Neural progenitor cell (in vitro differentiated cells): ENCODE measurements around the gene NIN. TPM values are rescaled to one million over a fixed set of nuclear protein-coding genes. Genes with fewer than 3 reads are reported as not detected.

Experiments
- DNase-seq: peaks from one replicate; pipeline ENCODE4 v3.0.0-alpha.2; 2016; ENCODE audit warnings: low spot score
- H2AFZ ChIP-seq: fragments of 200-600 bp; sonication (generic); replicated peaks from 2 replicates; pipeline ENCODE4 v1.6.1; 2016; ENCODE audit warnings: antibody characterized with exemption
- H3F3A ChIP-seq: fragments of 200-600 bp; sonication (generic); 2 replicates; pipeline ENCODE4 v1.6.1; 2016; ENCODE audit warnings: antibody characterized with exemption, low read depth
- H3K27ac ChIP-seq: fragments of 200-600 bp; sonication (generic); 2 replicates; pipeline ENCODE4 v1.5.1; 2016; ENCODE audit warnings: mild to moderate bottlenecking
- H3K27me3 ChIP-seq: fragments of 200-600 bp; sonication (generic); 2 replicates; pipeline ENCODE4 v1.6.1; 2016; ENCODE audit warnings: mild to moderate bottlenecking, moderate library complexity
- H3K36me3 ChIP-seq: fragments of 200-600 bp; sonication (generic); 2 replicates; pipeline ENCODE4 v1.5.1; 2016
- H3K4me1 ChIP-seq: fragments of 200-600 bp; sonication (generic); 2 replicates; pipeline ENCODE4 v1.6.1; 2016; ENCODE audit warnings: mixed run types
- H3K4me2 ChIP-seq: fragments of 200-600 bp; sonication (generic); 2 replicates; pipeline ENCODE4 v1.6.1; 2016
- H3K4me3 ChIP-seq: fragments of 200-600 bp; sonication (generic); 2 replicates; pipeline ENCODE4 v1.5.1; 2016
- H3K79me2 ChIP-seq: fragments of 200-600 bp; sonication (generic); 2 replicates; pipeline ENCODE4 v1.6.1; 2016; ENCODE audit warnings: low read depth
- H3K9ac ChIP-seq: fragments of 200-600 bp; sonication (generic); 2 replicates; pipeline ENCODE4 v1.6.1; 2016
- H3K9me3 ChIP-seq: fragments of 200-600 bp; sonication (generic); 2 replicates; pipeline ENCODE4 v1.5.1; 2016; ENCODE audit warnings: low read depth
- H4K20me1 ChIP-seq: fragments of 200-600 bp; sonication (generic); 2 replicates; pipeline ENCODE4 v1.6.1; 2016; ENCODE audit warnings: low read depth
- H3K27ac Mint-ChIP-seq: 3 replicates; pipeline ENCODE4 v1.8.0; 2021; ENCODE audit warnings: mixed read lengths
- H3K27me3 Mint-ChIP-seq: 2 replicates; pipeline ENCODE4 v1.8.0; 2022; ENCODE audit warnings: low read depth, mild to moderate bottlenecking, inconsistent platforms, moderate library complexity, mixed read lengths; ENCODE audit not compliant: insufficient read depth
- H3K36me3 Mint-ChIP-seq: 3 replicates; pipeline ENCODE4 v1.8.0; 2021; ENCODE audit warnings: mixed read lengths
- H3K4me1 Mint-ChIP-seq: 3 replicates; pipeline ENCODE4 v1.8.0; 2021; ENCODE audit warnings: mixed read lengths
- H3K4me3 Mint-ChIP-seq: 3 replicates; pipeline ENCODE4 v1.8.0; 2021; ENCODE audit warnings: mild to moderate bottlenecking, moderate library complexity, mixed read lengths
- H3K9me3 Mint-ChIP-seq: 3 replicates; pipeline ENCODE4 v1.8.0; 2020; ENCODE audit warnings: mixed read lengths
- CTCF ChIP-seq: fragments of 200-600 bp; sonication (generic); IDR thresholded peaks from 2 replicates; pipeline ENCODE4 v1.5.1; 2017; ENCODE audit warnings: antibody characterized with exemption, mild to moderate bottlenecking
- EZH2 ChIP-seq: fragments of 200-600 bp; sonication (generic); IDR thresholded peaks from 2 replicates; pipeline ENCODE4 v1.6.1; 2017; ENCODE audit warnings: antibody characterized with exemption, mild to moderate bottlenecking, moderate library complexity
- EZH2phosphoT487 ChIP-seq: fragments of 200-600 bp; sonication (generic); IDR thresholded peaks from 2 replicates; pipeline ENCODE4 v1.6.1; 2017; ENCODE audit warnings: antibody characterized with exemption
- total RNA-seq: library from RNA; depleted of rRNA; stranded (reverse); fragments of >200 nt; gene quantifications from 2 replicates; pipeline ENCODE4 v1.2.3, GENCODE V29; 2015; ENCODE audit warnings: low replicate concordance

The NIN gene
- total RNA-seq, 1 donor from 2014 or later = 49.0 TPM

- H3K27me3 ChIP-seq = no peaks in the 10 kb centered on the region
- no peaks in the 10 kb centered on the region for H4K20me1 ChIP-seq
- no peak for DNase-seq
- H3K4me1 ChIP-seq = no peaks in the 10 kb centered on the region
- H3K79me2 ChIP-seq = no peaks in the 10 kb centered on the region
- no peaks in the 10 kb centered on the region for H3F3A ChIP-seq
- Mint-ChIP-seq H3K36me3 (peaks cover 50% of the 10 kb centered on the region), H3K4me1 (no peaks in the 10 kb centered on the region), H3K4me3 (no peak overlapping the region), H3K27ac (no peak overlapping the region), H3K27me3 (no peaks in the 10 kb centered on the region), H3K9me3 (no peaks in the 10 kb centered on the region)
- TF ChIP-seq EZH2phosphoT487 (no peak), EZH2 (no peak), CTCF (no peak)
- no peak overlapping the region for H3K4me2 ChIP-seq
- H3K9ac ChIP-seq = no peak overlapping the region
- H3K36me3 ChIP-seq = no peaks in the 10 kb centered on the region
- no peak overlapping the region for H2AFZ ChIP-seq
- no peaks in the 10 kb centered on the region for H3K9me3 ChIP-seq
- no peak overlapping the region for H3K27ac ChIP-seq
- no peak overlapping the region for H3K4me3 ChIP-seq
These were observed 71.0 kb downstream of the NIN start for GRCh38 chr14:50759800-50760543.

GRCh38 chr14:50758945-50759344 lies 72.0 kb downstream of the NIN start:
- Mint-ChIP-seq H3K27ac (no peak overlapping the region), H3K4me1 (no peaks in the 10 kb centered on the region)
- no peak overlapping the region for H3K4me3 ChIP-seq

GRCh38 chr14:50758305-50758704 lies 72.7 kb downstream of the NIN start:
- Histone ChIP-seq H3F3A (no peaks in the 10 kb centered on the region), H3K4me1 (no peaks in the 10 kb centered on the region), H3K27me3 (no peaks in the 10 kb centered on the region), H3K27ac (no peak overlapping the region), H3K9me3 (no peaks in the 10 kb centered on the region), H4K20me1 (no peaks in the 10 kb centered on the region), H3K9ac (no peak overlapping the region), H2AFZ (no peak overlapping the region), H3K4me3 (no peak overlapping the region), H3K79me2 (no peaks in the 10 kb centered on the region), H3K4me2 (no peak overlapping the region), H3K36me3 (peaks cover 6% of the 10 kb centered on the region)
- H3K4me1 Mint-ChIP-seq = no peaks in the 10 kb centered on the region
- TF ChIP-seq EZH2phosphoT487 (no peak), CTCF (no peak), EZH2 (no peak)
- no peak overlapping the region for H3K27ac Mint-ChIP-seq
- H3K27me3 Mint-ChIP-seq = no peaks in the 10 kb centered on the region
- H3K36me3 Mint-ChIP-seq = peaks cover 45% of the 10 kb centered on the region
- no peak for DNase-seq
- H3K4me3 Mint-ChIP-seq = no peak overlapping the region
- H3K9me3 Mint-ChIP-seq = no peaks in the 10 kb centered on the region

More at GRCh38 chr14:50758945-50759344, 72.0 kb downstream of the NIN start:
- Histone ChIP-seq H3K4me1 (no peaks in the 10 kb centered on the region), H3K27me3 (no peaks in the 10 kb centered on the region), H2AFZ (no peak overlapping the region), H3K27ac (no peak overlapping the region), H3K4me2 (no peak overlapping the region), H3K36me3 (peaks cover 6% of the 10 kb centered on the region), H3F3A (no peaks in the 10 kb centered on the region), H3K79me2 (no peaks in the 10 kb centered on the region), H4K20me1 (no peaks in the 10 kb centered on the region), H3K9me3 (no peaks in the 10 kb centered on the region), H3K9ac (no peak overlapping the region)
- Mint-ChIP-seq H3K36me3 (peaks cover 45% of the 10 kb centered on the region), H3K27me3 (no peaks in the 10 kb centered on the region), H3K4me3 (no peak overlapping the region), H3K9me3 (no peaks in the 10 kb centered on the region)
- TF ChIP-seq EZH2phosphoT487 (no peak), CTCF (no peak), EZH2 (no peak)
- no peak for DNase-seq
